ENCODE measurements around the gene WRAP53.

DNA sequence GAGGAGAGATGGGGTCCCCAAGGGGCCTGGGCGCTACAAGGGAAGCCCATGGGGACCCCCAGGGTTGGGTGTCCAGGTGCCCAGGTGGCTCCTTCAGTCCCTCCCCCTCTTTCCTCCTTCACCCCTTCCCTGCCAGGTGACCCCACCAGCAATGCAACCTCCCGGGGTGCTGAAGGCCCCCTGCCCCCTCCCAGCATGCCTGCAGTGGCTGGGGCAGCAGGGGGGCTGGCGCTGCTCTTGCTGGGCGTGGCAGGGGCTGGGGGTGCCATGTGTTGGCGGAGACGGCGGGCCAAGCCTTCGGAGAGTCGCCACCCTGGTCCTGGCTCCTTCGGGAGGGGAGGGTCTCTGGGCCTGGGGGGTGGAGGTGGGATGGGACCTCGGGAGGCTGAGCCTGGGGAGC lies 20.8 kb downstream of the WRAP53 start:
- TF ChIP-seq, protein P1, sequence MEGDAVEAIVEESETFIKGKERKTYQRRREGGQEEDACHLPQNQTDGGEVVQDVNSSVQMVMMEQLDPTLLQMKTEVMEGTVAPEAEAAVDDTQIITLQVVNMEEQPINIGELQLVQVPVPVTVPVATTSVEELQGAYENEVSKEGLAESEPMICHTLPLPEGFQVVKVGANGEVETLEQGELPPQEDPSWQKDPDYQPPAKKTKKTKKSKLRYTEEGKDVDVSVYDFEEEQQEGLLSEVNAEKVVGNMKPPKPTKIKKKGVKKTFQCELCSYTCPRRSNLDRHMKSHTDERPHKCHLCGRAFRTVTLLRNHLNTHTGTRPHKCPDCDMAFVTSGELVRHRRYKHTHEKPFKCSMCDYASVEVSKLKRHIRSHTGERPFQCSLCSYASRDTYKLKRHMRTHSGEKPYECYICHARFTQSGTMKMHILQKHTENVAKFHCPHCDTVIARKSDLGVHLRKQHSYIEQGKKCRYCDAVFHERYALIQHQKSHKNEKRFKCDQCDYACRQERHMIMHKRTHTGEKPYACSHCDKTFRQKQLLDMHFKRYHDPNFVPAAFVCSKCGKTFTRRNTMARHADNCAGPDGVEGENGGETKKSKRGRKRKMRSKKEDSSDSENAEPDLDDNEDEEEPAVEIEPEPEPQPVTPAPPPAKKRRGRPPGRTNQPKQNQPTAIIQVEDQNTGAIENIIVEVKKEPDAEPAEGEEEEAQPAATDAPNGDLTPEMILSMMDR (IDR thresholded peaks at IDR 0.05): no peak
- no peak for TF ChIP-seq POLR2A (IDR thresholded peaks at IDR 0.05)
- no peak for TF ChIP-seq POLR2AphosphoS5 (IDR thresholded peaks at IDR 0.05)
- TF ChIP-seq EP300 (IDR thresholded peaks at IDR 0.05): no peak

Data from upper lobe of left lung (tissue), 4 donors.